NAMALWA (cell line): Measurements from ENCODE around the gene ENPP3.
A peak's percentile ranks its signal among the peaks of the same experiment; 100 is the strongest.

Source experiments
- DNase-seq: peaks from one replicate; pipeline ENCODE4 v3.0.0-alpha.2; 2015; ENCODE audit warnings: low spot score

Gene ENPP3

GRCh38 chr6:131636880-131637792, at the start of gene ENPP3:
ENPP3 (plus strand) TSS chr6:131637302; CDS start chr6:131637385, 83 bp downstream.
- DNase-seq = no peak

GRCh38 chr6:131587909-131588308, 49.2 kb upstream of the ENPP3 start:
- DNase-seq = no peak

- no peak for DNase-seq
Measured at GRCh38 chr6:131588643-131589042, 48.5 kb upstream of the ENPP3 start.

GRCh38 chr6:131592935-131593334, 44.2 kb upstream of the ENPP3 start:
- DNase-seq = no peak

GRCh38 chr6:131594074-131594473, 43.0 kb upstream of the ENPP3 start:
- no peak for DNase-seq

GRCh38 chr6:131597446-131597845, 39.7 kb upstream of the ENPP3 start:
- DNase-seq = peak; percentile 31

GRCh38 chr6:131600716-131601115, 36.4 kb upstream of the ENPP3 start:
- no peak for DNase-seq

- no peak for DNase-seq
Measured at GRCh38 chr6:131602781-131603312, 34.3 kb upstream of the ENPP3 start.

- DNase-seq = no peak
Measured at GRCh38 chr6:131613296-131613925, 23.7 kb upstream of the ENPP3 start.

- DNase-seq = no peak
Measured at GRCh38 chr6:131615275-131615674, 21.8 kb upstream of the ENPP3 start.

GRCh38 chr6:131627724-131628682, 9.1 kb upstream of the ENPP3 start, which contains the start of gene MED23:
MED23 (minus strand) TSS chr6:131628242; CDS start chr6:131628049, 193 bp downstream.
- DNase-seq = peak; percentile 95

GRCh38 chr6:131628726-131629125, 8.4 kb upstream of the ENPP3 start:
- no peak for DNase-seq

- DNase-seq = no peak
Measured at GRCh38 chr6:131629651-131630050, 7.5 kb upstream of the ENPP3 start.

- DNase-seq = no peak
Measured at GRCh38 chr6:131631625-131632289, 5.3 kb upstream of the ENPP3 start.

- peak; percentile 16 for DNase-seq
Measured at GRCh38 chr6:131635384-131636340, 1.4 kb upstream of the ENPP3 start.

GRCh38 chr6:131638013-131638412, 911 bp downstream of the ENPP3 start:
- DNase-seq = no peak

- DNase-seq = no peak
Measured at GRCh38 chr6:131640100-131640499, 3.0 kb downstream of the ENPP3 start.

- no peak for DNase-seq
Measured at GRCh38 chr6:131640576-131640975, 3.5 kb downstream of the ENPP3 start.

- DNase-seq = no peak
Measured at GRCh38 chr6:131641554-131641953, 4.5 kb downstream of the ENPP3 start.

GRCh38 chr6:131642565-131642964, 5.5 kb downstream of the ENPP3 start:
- no peak for DNase-seq
